Activated CD8-positive, alpha-beta memory T cell treated with anti-CD3 and anti-CD28 coated beads, Interleukin-2, amount 50 U/mL, for 24 hours (primary cell): Measurements from ENCODE around the gene PFKP.

Experiments used
- DNase-seq: peaks from one replicate; pipeline ENCODE4 v3.0.0-alpha.2; 2020; ENCODE audit errors: extremely low read depth

PFKP gene

GRCh38 chr10:3116508-3117100 lies 49.3 kb downstream of the PFKP start:
- no peak for DNase-seq

GRCh38 chr10:3117486-3117885 lies 50.1 kb downstream of the PFKP start:
- no peak for DNase-seq

- no peak for DNase-seq
Measured at GRCh38 chr10:3118641-3119091, 51.3 kb downstream of the PFKP start.

- DNase-seq: no peak
Measured at GRCh38 chr10:3119796-3120459, 52.6 kb downstream of the PFKP start.

- no peak for DNase-seq
Measured at GRCh38 chr10:3122034-3122433, 54.7 kb downstream of the PFKP start.

- no peak for DNase-seq
Measured at GRCh38 chr10:3122486-3123205, 55.3 kb downstream of the PFKP start.

- DNase-seq: no peak
Measured at GRCh38 chr10:3123571-3124411, 56.4 kb downstream of the PFKP start.

- no peak for DNase-seq
Measured at GRCh38 chr10:3124412-3125175, 57.2 kb downstream of the PFKP start.

- no peak for DNase-seq
Measured at GRCh38 chr10:3125527-3126170, 58.3 kb downstream of the PFKP start.

- DNase-seq: no peak
Measured at GRCh38 chr10:3126249-3126648, 58.9 kb downstream of the PFKP start.

- DNase-seq: no peak
Measured at GRCh38 chr10:3126741-3127346, 59.5 kb downstream of the PFKP start.

- DNase-seq: no peak
Measured at GRCh38 chr10:3127921-3128320, 60.6 kb downstream of the PFKP start.

GRCh38 chr10:3128379-3129130 lies 61.2 kb downstream of the PFKP start:
- DNase-seq: no peak

- DNase-seq: no peak
Measured at GRCh38 chr10:3129581-3130340, 62.4 kb downstream of the PFKP start.

GRCh38 chr10:3131098-3131497 lies 63.8 kb downstream of the PFKP start:
- DNase-seq: no peak

GRCh38 chr10:3132036-3133025 lies 65.0 kb downstream of the PFKP start:
- DNase-seq: no peak

GRCh38 chr10:3133948-3134347 lies 66.6 kb downstream of the PFKP start:
- no peak for DNase-seq

- no peak for DNase-seq
Measured at GRCh38 chr10:3135006-3135405, 67.7 kb downstream of the PFKP start.
